Activated CD4-positive, alpha-beta T cell treated with anti-CD3 and anti-CD28 coated beads, Interleukin-10, Interleukin-2, amounts not matched to agents 100 ng/mL and 50 ng/mL, durations not matched to agents 16 hours and 8 hours (primary cell): ENCODE data around the gene SHANK3.

ENCODE experiments used
- DNase-seq: peaks from one replicate; pipeline ENCODE4 v3.0.0-alpha.2; 2020

SHANK3 gene

GRCh38 chr22:50678651-50679521, 6.3 kb downstream of the SHANK3 start:
- no peak for DNase-seq

GRCh38 chr22:50683086-50683993, 10.7 kb downstream of the SHANK3 start:
- DNase-seq: no peak

- DNase-seq: no peak
Observed at GRCh38 chr22:50683994-50684371, 11.4 kb downstream of the SHANK3 start.

GRCh38 chr22:50684501-50684900, 11.9 kb downstream of the SHANK3 start:
- no peak for DNase-seq

- DNase-seq: no peak
Observed at GRCh38 chr22:50684986-50685385, 12.4 kb downstream of the SHANK3 start.

GRCh38 chr22:50686794-50687193, 14.2 kb downstream of the SHANK3 start:
- DNase-seq: no peak

GRCh38 chr22:50687829-50688228, 15.2 kb downstream of the SHANK3 start:
- DNase-seq: no peak

GRCh38 chr22:50688448-50688847, 15.8 kb downstream of the SHANK3 start:
- no peak for DNase-seq

- DNase-seq: peak; percentile 55
Observed at GRCh38 chr22:50691521-50691920, 18.9 kb downstream of the SHANK3 start.

GRCh38 chr22:50693462-50693861, 20.8 kb downstream of the SHANK3 start:
- DNase-seq: no peak

GRCh38 chr22:50694099-50694605, 21.5 kb downstream of the SHANK3 start:
- peak; percentile 20 for DNase-seq

- no peak for DNase-seq
Observed at GRCh38 chr22:50694766-50695420, 22.3 kb downstream of the SHANK3 start.

- no peak for DNase-seq
Observed at GRCh38 chr22:50695421-50696250, 23.0 kb downstream of the SHANK3 start.

GRCh38 chr22:50696251-50696798, 23.7 kb downstream of the SHANK3 start:
- no peak for DNase-seq

- DNase-seq: no peak
Observed at GRCh38 chr22:50696799-50697561, 24.4 kb downstream of the SHANK3 start.

GRCh38 chr22:50697667-50698506, 25.3 kb downstream of the SHANK3 start:
- DNase-seq: no peak

- DNase-seq: no peak
Observed at GRCh38 chr22:50698546-50698945, 25.9 kb downstream of the SHANK3 start.

- no peak for DNase-seq
Observed at GRCh38 chr22:50699001-50699755, 26.6 kb downstream of the SHANK3 start.

- no peak for DNase-seq
Observed at GRCh38 chr22:50699756-50700386, 27.2 kb downstream of the SHANK3 start.
